Measurements from ENCODE around the gene NTM.

The NTM gene

GRCh38 chr11:131854391-131854790 lies 484.0 kb downstream of the NTM start:
- Histone ChIP-seq H4K20me1 (ENCODE audit: insufficient read depth, low read length, poor library complexity, severe bottlenecking) (no peaks in the 10 kb centered on the region), H3K9me3 (ENCODE audit: insufficient read depth, low read depth, low read length) (no peaks in the 10 kb centered on the region)
- TF ChIP-seq CTCF (conservative IDR thresholded peaks at IDR 0.05; ENCODE audit: low read length) (no peak), EZH2phosphoT487 (IDR thresholded peaks at IDR 0.05; ENCODE audit: borderline replicate concordance) (no peak)

GRCh38 chr11:131855320-131855719 lies 484.9 kb downstream of the NTM start:
- Histone ChIP-seq H3F3A (ENCODE audit: low read depth) (no peaks in the 10 kb centered on the region), H3K9me2 (replicated peaks; ENCODE audit: low read depth, low read length) (no peaks in the 10 kb centered on the region), H3K4me1 (ENCODE audit: insufficient read depth, low read length, poor library complexity, severe bottlenecking) (no peaks in the 10 kb centered on the region), H2AFZ (ENCODE audit: low read length) (no peak overlapping the region), H3K4me3 (ENCODE audit: low read length, poor library complexity, severe bottlenecking) (no peak overlapping the region), H3K4me2 (ENCODE audit: low read depth, low read length, poor library complexity, severe bottlenecking) (no peak overlapping the region), H3K27me3 (ENCODE audit: insufficient read depth, low read length, poor library complexity, severe bottlenecking) (no peaks in the 10 kb centered on the region), H3K9me3 (ENCODE audit: insufficient read depth, low read depth, low read length) (no peaks in the 10 kb centered on the region), H3K79me2 (ENCODE audit: insufficient read depth, low read length) (no peaks in the 10 kb centered on the region), H3K9ac (ENCODE audit: low read depth, low read length, poor library complexity, severe bottlenecking) (no peak overlapping the region), H3K36me3 (ENCODE audit: insufficient read depth, low read length) (no peaks in the 10 kb centered on the region), H4K20me1 (ENCODE audit: insufficient read depth, low read length, poor library complexity, severe bottlenecking) (no peaks in the 10 kb centered on the region)
- no peak for TF ChIP-seq CTCF (conservative IDR thresholded peaks at IDR 0.05; ENCODE audit: low read length)
- no peak for TF ChIP-seq EZH2phosphoT487 (IDR thresholded peaks at IDR 0.05; ENCODE audit: borderline replicate concordance)

More at GRCh38 chr11:131854391-131854790, 484.0 kb downstream of the NTM start:
- Histone ChIP-seq H3K9me2 (replicated peaks; ENCODE audit: low read depth, low read length) (no peaks in the 10 kb centered on the region), H3K36me3 (ENCODE audit: insufficient read depth, low read length) (no peaks in the 10 kb centered on the region), H3K4me2 (ENCODE audit: low read depth, low read length, poor library complexity, severe bottlenecking) (no peak overlapping the region), H3K4me1 (ENCODE audit: insufficient read depth, low read length, poor library complexity, severe bottlenecking) (no peaks in the 10 kb centered on the region), H3K79me2 (ENCODE audit: insufficient read depth, low read length) (no peaks in the 10 kb centered on the region), H2AFZ (ENCODE audit: low read length) (no peak overlapping the region), H3K4me3 (ENCODE audit: low read length, poor library complexity, severe bottlenecking) (no peak overlapping the region), H3F3A (ENCODE audit: low read depth) (no peaks in the 10 kb centered on the region), H3K27me3 (ENCODE audit: insufficient read depth, low read length, poor library complexity, severe bottlenecking) (no peaks in the 10 kb centered on the region), H3K9ac (ENCODE audit: low read depth, low read length, poor library complexity, severe bottlenecking) (no peak overlapping the region)

- no peaks in the 10 kb centered on the region for H3K79me2 ChIP-seq (ENCODE audit: insufficient read depth, low read length)
- H3K27me3 ChIP-seq (ENCODE audit: insufficient read depth, low read length, poor library complexity, severe bottlenecking) = no peaks in the 10 kb centered on the region
- H3K9me3 ChIP-seq (ENCODE audit: insufficient read depth, low read depth, low read length) = no peaks in the 10 kb centered on the region
- no peak overlapping the region for H3K4me2 ChIP-seq (ENCODE audit: low read depth, low read length, poor library complexity, severe bottlenecking)
- H3K36me3 ChIP-seq (ENCODE audit: insufficient read depth, low read length) = no peaks in the 10 kb centered on the region
- TF ChIP-seq CTCF (conservative IDR thresholded peaks at IDR 0.05; ENCODE audit: low read length) (no peak), EZH2phosphoT487 (IDR thresholded peaks at IDR 0.05; ENCODE audit: borderline replicate concordance) (no peak)
- no peak overlapping the region for H3K4me3 ChIP-seq (ENCODE audit: low read length, poor library complexity, severe bottlenecking)
- H3F3A ChIP-seq (ENCODE audit: low read depth) = no peaks in the 10 kb centered on the region
- no peaks in the 10 kb centered on the region for H3K9me2 ChIP-seq (replicated peaks; ENCODE audit: low read depth, low read length)
- H3K4me1 ChIP-seq (ENCODE audit: insufficient read depth, low read length, poor library complexity, severe bottlenecking) = no peaks in the 10 kb centered on the region
- no peaks in the 10 kb centered on the region for H4K20me1 ChIP-seq (ENCODE audit: insufficient read depth, low read length, poor library complexity, severe bottlenecking)
- no peak overlapping the region for H2AFZ ChIP-seq (ENCODE audit: low read length)
- H3K9ac ChIP-seq (ENCODE audit: low read depth, low read length, poor library complexity, severe bottlenecking) = no peak overlapping the region
Observed at GRCh38 chr11:131857246-131857645, 486.8 kb downstream of the NTM start.

All from Loucy (cell line).